Measurements from ENCODE around the gene NR2E3. TPM values are rescaled to one million over a fixed set of nuclear protein-coding genes. Genes with fewer than 3 reads are reported as not detected.
"Not testable (repeated sequence)": the region's sequence is repeated elsewhere in the genome, so short reads cannot be mapped to it uniquely, and the experiment has no call there.

NR2E3 gene
- total RNA-seq, 1 donor from 2014 or later: not detected

DNA sequence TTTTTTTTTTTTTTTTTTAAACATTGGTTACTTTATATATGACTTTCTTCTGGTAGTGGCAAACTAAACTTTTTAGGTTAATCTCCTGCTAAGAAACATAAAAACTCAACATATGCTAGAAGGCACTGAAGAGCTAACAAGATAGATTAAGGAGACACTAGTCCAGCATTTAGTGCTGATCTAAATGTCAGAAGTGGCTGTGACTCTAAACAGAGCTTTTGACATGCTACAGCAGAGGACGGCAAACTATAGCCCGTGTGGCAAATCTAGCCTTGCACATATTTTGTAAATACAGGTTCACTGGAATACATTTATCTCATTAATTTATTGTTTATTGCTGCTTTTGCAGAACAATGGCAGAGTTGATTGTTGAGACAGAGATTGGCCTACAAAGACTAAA is 20.6 kb downstream of the NR2E3 start:
- no peaks in the 10 kb centered on the region for H3K27me3 Mint-ChIP-seq (ENCODE audit: unreplicated experiment)
- H3K27ac Mint-ChIP-seq (ENCODE audit: unreplicated experiment): no peak overlapping the region
- H3K4me3 Mint-ChIP-seq (ENCODE audit: unreplicated experiment): no peak overlapping the region
- DNase-seq (ENCODE audit: low spot score): no peak
- H3K4me1 Mint-ChIP-seq (ENCODE audit: unreplicated experiment): peaks cover 5% of the 10 kb centered on the region
- H3K9me3 Mint-ChIP-seq (ENCODE audit: unreplicated experiment): no peaks in the 10 kb centered on the region
- no peak for TF ChIP-seq CTCF (IDR thresholded peaks at IDR 0.05; ENCODE audit: unreplicated experiment)
- H3K36me3 Mint-ChIP-seq (ENCODE audit: low read depth, unreplicated experiment): peaks cover 16% of the 10 kb centered on the region

DNA sequence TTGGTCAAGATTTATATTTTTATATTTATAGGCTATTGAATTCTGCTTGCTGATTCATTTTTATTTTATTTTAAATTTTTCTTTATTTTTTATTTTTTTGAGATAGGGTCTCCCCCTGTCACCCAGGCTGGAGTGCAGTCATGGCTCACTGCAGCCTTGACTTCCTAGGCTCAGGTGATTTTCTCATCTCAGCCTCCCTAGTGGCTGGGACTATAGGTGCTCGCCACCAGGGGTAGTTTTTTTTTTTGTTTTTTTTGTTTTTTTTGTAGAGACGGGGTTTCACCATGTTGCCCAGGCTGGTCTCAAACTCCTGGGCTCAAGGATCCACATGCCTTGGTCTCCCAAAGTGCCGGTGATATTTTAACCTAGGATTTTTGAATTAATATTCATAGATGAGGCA is 31.2 kb downstream of the NR2E3 start:
- no peak for TF ChIP-seq CTCF (IDR thresholded peaks at IDR 0.05; ENCODE audit: unreplicated experiment)
- H3K27me3 Mint-ChIP-seq (ENCODE audit: unreplicated experiment): peaks cover 2% of the 10 kb centered on the region
- no peak overlapping the region for H3K27ac Mint-ChIP-seq (ENCODE audit: unreplicated experiment)
- H3K9me3 Mint-ChIP-seq (ENCODE audit: unreplicated experiment): no peaks in the 10 kb centered on the region
- H3K4me1 Mint-ChIP-seq (ENCODE audit: unreplicated experiment): peaks cover 24% of the 10 kb centered on the region
- no peak overlapping the region for H3K4me3 Mint-ChIP-seq (ENCODE audit: unreplicated experiment)
- H3K36me3 Mint-ChIP-seq (ENCODE audit: low read depth, unreplicated experiment): no peaks in the 10 kb centered on the region
- DNase-seq (ENCODE audit: low spot score): no peak

- Mint-ChIP-seq H3K4me3 (ENCODE audit: unreplicated experiment) (no peak overlapping the region), H3K4me1 (ENCODE audit: unreplicated experiment) (peaks cover 28% of the 10 kb centered on the region), H3K27me3 (ENCODE audit: unreplicated experiment) (peaks cover 2% of the 10 kb centered on the region), H3K36me3 (ENCODE audit: low read depth, unreplicated experiment) (no peaks in the 10 kb centered on the region), H3K9me3 (ENCODE audit: unreplicated experiment) (no peaks in the 10 kb centered on the region), H3K27ac (ENCODE audit: unreplicated experiment) (peak overlapping the region; percentile 90)
- DNase-seq (ENCODE audit: low spot score): no peak
- no peak for TF ChIP-seq CTCF (IDR thresholded peaks at IDR 0.05; ENCODE audit: unreplicated experiment)
These were observed 34.6 kb downstream of the NR2E3 start for GRCh38 chr15:71844916-71845315.

- Mint-ChIP-seq H3K27me3 (ENCODE audit: unreplicated experiment) (no peaks in the 10 kb centered on the region), H3K4me3 (ENCODE audit: unreplicated experiment) (no peak overlapping the region), H3K4me1 (ENCODE audit: unreplicated experiment) (no peaks in the 10 kb centered on the region), H3K36me3 (ENCODE audit: low read depth, unreplicated experiment) (no peaks in the 10 kb centered on the region), H3K27ac (ENCODE audit: unreplicated experiment) (no peak overlapping the region), H3K9me3 (ENCODE audit: unreplicated experiment) (no peaks in the 10 kb centered on the region)
- TF ChIP-seq CTCF (IDR thresholded peaks at IDR 0.05; ENCODE audit: unreplicated experiment): no peak
- DNase-seq (ENCODE audit: low spot score): no peak
These were observed 43.2 kb downstream of the NR2E3 start for GRCh38 chr15:71853543-71853942.

GRCh38 chr15:71858232-71858631 is 47.9 kb downstream of the NR2E3 start:
- not testable (repeated sequence) for H3K27me3 Mint-ChIP-seq (ENCODE audit: unreplicated experiment); H3K4me3 Mint-ChIP-seq (ENCODE audit: unreplicated experiment); H3K27ac Mint-ChIP-seq (ENCODE audit: unreplicated experiment); H3K9me3 Mint-ChIP-seq (ENCODE audit: unreplicated experiment); H3K36me3 Mint-ChIP-seq (ENCODE audit: low read depth, unreplicated experiment); H3K4me1 Mint-ChIP-seq (ENCODE audit: unreplicated experiment); DNase-seq (ENCODE audit: low spot score)
